Measurements from ENCODE around the gene PLEKHA6.

The PLEKHA6 gene

DNA sequence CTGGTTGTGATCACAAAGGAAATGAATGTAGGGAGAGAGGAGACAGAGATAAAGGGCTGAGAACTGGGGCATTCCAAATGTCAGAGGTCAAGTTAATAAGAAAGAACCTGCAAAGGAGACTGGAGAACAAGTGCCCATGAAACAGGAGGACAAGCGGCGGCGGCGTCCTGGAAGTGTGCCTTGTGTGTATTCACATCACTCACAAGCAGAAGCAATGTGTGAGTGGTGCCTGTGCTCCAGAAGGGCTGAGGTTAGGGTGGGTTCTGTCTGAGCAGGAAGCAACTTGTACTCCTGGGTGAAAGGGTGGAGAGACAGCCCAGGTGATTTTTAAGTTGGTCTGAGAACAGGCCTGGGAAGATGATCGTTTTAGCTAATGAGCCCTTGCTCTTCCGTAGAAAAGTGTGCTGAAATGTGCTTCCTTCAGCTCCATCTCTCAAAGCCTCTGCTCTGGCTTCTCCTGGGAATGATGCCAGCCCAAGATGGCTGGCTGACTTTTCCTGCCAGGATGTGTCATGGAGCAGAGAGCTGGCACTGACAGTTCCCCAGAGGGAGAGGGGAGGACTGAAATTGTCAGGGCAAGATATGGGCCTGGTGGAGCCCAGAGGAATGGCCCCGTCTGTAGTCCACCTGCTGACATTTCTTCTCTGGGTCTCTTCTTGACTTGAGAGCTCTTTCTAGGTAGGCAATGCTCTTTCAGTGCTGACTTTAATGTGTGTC lies 25.1 kb upstream of the PLEKHA6 start:
- H2BK120ac ChIP-seq (ENCODE audit: insufficient read depth, low read length, poor library complexity): no peak overlapping the region
- WGBS (ENCODE audit: extremely low coverage, insufficient coverage, insufficient read length): no CpG with 5 or more reads among the region's 7 CpGs
- H2AK5ac ChIP-seq (ENCODE audit: low read length): no peak overlapping the region
- no peaks in the 10 kb centered on the region for H3K27me3 ChIP-seq (ENCODE audit: insufficient read depth, low read length)
- no peak overlapping the region for H3K4ac ChIP-seq (ENCODE audit: low read depth, low read length)
- H2BK5ac ChIP-seq (ENCODE audit: low read depth, low read length, poor library complexity): no peak overlapping the region
- no peaks in the 10 kb centered on the region for H3K79me2 ChIP-seq (ENCODE audit: control insufficient read depth, insufficient read depth, low read length, poor library complexity)
- H4K12ac ChIP-seq (ENCODE audit: low read depth, low read length): no peak overlapping the region
- H3K18ac ChIP-seq (ENCODE audit: low read length): no peak overlapping the region
- no peaks in the 10 kb centered on the region for H3K36me3 ChIP-seq (ENCODE audit: control insufficient read depth in 1 of 2, insufficient read depth in 2 of 2, low read length in 2 of 2)
- H2BK12ac ChIP-seq (ENCODE audit: low read length): no peak overlapping the region
- no peak overlapping the region for H3K4me3 ChIP-seq (ENCODE audit: low read depth, low read length)
- no peak overlapping the region for H2AFZ ChIP-seq (ENCODE audit: insufficient read depth, low read length, poor library complexity)
- H3K14ac ChIP-seq (ENCODE audit: low read length): no peak overlapping the region
- H3K4me2 ChIP-seq (ENCODE audit: low read length): no peak overlapping the region
- H3K27ac ChIP-seq (ENCODE audit: low read depth, low read length): no peak overlapping the region
- no peak overlapping the region for H3K23ac ChIP-seq (ENCODE audit: low read length)
- peak in 1 of 2 donors; percentile 2 for DNase-seq
- no peak overlapping the region for H3K9ac ChIP-seq (ENCODE audit: low read length)
- H3K79me1 ChIP-seq (ENCODE audit: low read length): no peaks in the 10 kb centered on the region
- no peak overlapping the region for H4K91ac ChIP-seq (ENCODE audit: low read depth, low read length)
- H3K4me1 ChIP-seq (ENCODE audit: control insufficient read depth in 1 of 2, insufficient read depth in 2 of 2, low read length in 2 of 2): peaks cover 6% of the 10 kb centered on the region in 2 experiments
- no peaks in the 10 kb centered on the region for H3K9me3 ChIP-seq (ENCODE audit: insufficient read depth, low read depth, low read length)
- no peak overlapping the region for H4K8ac ChIP-seq (ENCODE audit: low read depth, low read length)

DNA sequence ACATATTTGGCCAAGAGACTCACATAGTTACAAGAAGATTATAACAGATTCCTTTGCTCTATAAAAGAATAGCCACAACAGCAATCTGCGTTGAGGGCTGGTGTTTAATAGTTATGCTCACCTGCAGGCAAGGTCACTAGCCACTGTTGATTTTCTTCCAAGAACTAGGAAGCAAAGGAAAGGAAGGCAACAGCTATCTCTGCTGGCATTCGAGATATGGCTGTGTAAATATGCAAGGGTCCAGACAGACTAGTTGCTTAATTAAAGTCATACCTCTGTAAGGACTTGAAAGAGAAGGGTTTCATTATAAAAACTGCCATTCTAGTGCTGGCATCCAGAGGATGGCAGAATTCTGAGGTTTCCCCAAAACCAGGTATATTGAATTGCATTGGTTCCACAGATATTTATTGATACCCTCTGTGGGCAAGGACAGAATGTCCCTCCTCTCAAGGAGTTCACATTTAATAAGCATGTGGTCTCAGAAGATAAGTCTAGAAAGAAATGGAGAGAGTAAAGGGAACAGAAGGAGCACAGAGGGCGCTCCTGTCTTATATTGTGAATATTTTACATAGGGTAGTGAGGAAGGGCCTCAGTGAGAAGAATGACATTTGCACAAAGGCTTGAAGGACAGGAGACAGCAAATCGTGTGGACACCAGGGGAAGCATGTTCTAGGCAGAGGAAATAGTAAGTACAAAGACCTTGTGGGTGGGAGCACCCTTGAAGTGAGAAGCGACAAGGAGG lies 23.6 kb upstream of the PLEKHA6 start:
- H3K27me3 ChIP-seq (ENCODE audit: insufficient read depth, low read length): no peaks in the 10 kb centered on the region
- H3K18ac ChIP-seq (ENCODE audit: low read length): no peak overlapping the region
- no peak overlapping the region for H3K23ac ChIP-seq (ENCODE audit: low read length)
- H3K9ac ChIP-seq (ENCODE audit: low read length): no peak overlapping the region
- no peak overlapping the region for H4K8ac ChIP-seq (ENCODE audit: low read depth, low read length)
- no peak overlapping the region for H2BK120ac ChIP-seq (ENCODE audit: insufficient read depth, low read length, poor library complexity)
- peaks cover 6 to 8% of the 10 kb centered on the region in 2 experiments for H3K4me1 ChIP-seq (ENCODE audit: control insufficient read depth in 1 of 2, insufficient read depth in 2 of 2, low read length in 2 of 2)
- DNase-seq: peak in 1 of 2 donors; percentile 43
- H3K14ac ChIP-seq (ENCODE audit: low read length): no peak overlapping the region
- H2AFZ ChIP-seq (ENCODE audit: insufficient read depth, low read length, poor library complexity): no peak overlapping the region
- no peak overlapping the region for H2BK12ac ChIP-seq (ENCODE audit: low read length)
- H4K91ac ChIP-seq (ENCODE audit: low read depth, low read length): no peak overlapping the region
- H3K4ac ChIP-seq (ENCODE audit: low read depth, low read length): no peak overlapping the region
- H3K27ac ChIP-seq (ENCODE audit: low read depth, low read length): no peak overlapping the region
- H3K79me1 ChIP-seq (ENCODE audit: low read length): peaks cover 1% of the 10 kb centered on the region
- no CpG with 5 or more reads among the region's 5 CpGs for WGBS (ENCODE audit: extremely low coverage, insufficient coverage, insufficient read length)
- no peak overlapping the region for H3K4me3 ChIP-seq (ENCODE audit: low read depth, low read length)
- H2AK5ac ChIP-seq (ENCODE audit: low read length): no peak overlapping the region
- no peaks in the 10 kb centered on the region for H3K36me3 ChIP-seq (ENCODE audit: control insufficient read depth in 1 of 2, insufficient read depth in 2 of 2, low read length in 2 of 2)
- H2BK5ac ChIP-seq (ENCODE audit: low read depth, low read length, poor library complexity): no peak overlapping the region
- H3K9me3 ChIP-seq (ENCODE audit: insufficient read depth, low read depth, low read length): no peaks in the 10 kb centered on the region
- H4K12ac ChIP-seq (ENCODE audit: low read depth, low read length): no peak overlapping the region
- no peaks in the 10 kb centered on the region for H3K79me2 ChIP-seq (ENCODE audit: control insufficient read depth, insufficient read depth, low read length, poor library complexity)
- no peak overlapping the region for H3K4me2 ChIP-seq (ENCODE audit: low read length)

- Histone ChIP-seq H2AFZ (ENCODE audit: insufficient read depth, low read length, poor library complexity) (no peak overlapping the region), H3K9ac (ENCODE audit: low read length) (no peak overlapping the region), H3K79me2 (ENCODE audit: control insufficient read depth, insufficient read depth, low read length, poor library complexity) (no peaks in the 10 kb centered on the region), H4K91ac (ENCODE audit: low read depth, low read length) (no peak overlapping the region), H3K9me3 (ENCODE audit: insufficient read depth, low read depth, low read length) (no peaks in the 10 kb centered on the region), H2BK120ac (ENCODE audit: insufficient read depth, low read length, poor library complexity) (no peak overlapping the region), H3K4ac (ENCODE audit: low read depth, low read length) (no peak overlapping the region), H2BK5ac (ENCODE audit: low read depth, low read length, poor library complexity) (no peak overlapping the region), H3K4me1 (ENCODE audit: control insufficient read depth in 1 of 2, insufficient read depth in 2 of 2, low read length in 2 of 2) (peaks cover 9 to 14% of the 10 kb centered on the region in 2 experiments), H2BK12ac (ENCODE audit: low read length) (no peak overlapping the region), H4K8ac (ENCODE audit: low read depth, low read length) (no peak overlapping the region), H3K4me3 (ENCODE audit: low read depth, low read length) (no peak overlapping the region), H3K27me3 (ENCODE audit: insufficient read depth, low read length) (no peaks in the 10 kb centered on the region), H3K79me1 (ENCODE audit: low read length) (peaks cover 2% of the 10 kb centered on the region), H2AK5ac (ENCODE audit: low read length) (no peak overlapping the region), H3K14ac (ENCODE audit: low read length) (no peak overlapping the region), H3K23ac (ENCODE audit: low read length) (no peak overlapping the region), H3K4me2 (ENCODE audit: low read length) (no peak overlapping the region), H3K36me3 (ENCODE audit: control insufficient read depth in 1 of 2, insufficient read depth in 2 of 2, low read length in 2 of 2) (no peaks in the 10 kb centered on the region), H4K12ac (ENCODE audit: low read depth, low read length) (no peak overlapping the region), H3K18ac (ENCODE audit: low read length) (no peak overlapping the region), H3K27ac (ENCODE audit: low read depth, low read length) (no peak overlapping the region)
- no peak for DNase-seq
- WGBS (ENCODE audit: extremely low coverage, insufficient coverage, insufficient read length): no CpG with 5 or more reads among the region's 2 CpGs
These were observed 23.0 kb upstream of the PLEKHA6 start for GRCh38 chr1:204382714-204383083.

GRCh38 chr1:204380293-204380831 lies 20.6 kb upstream of the PLEKHA6 start:
- no peaks in the 10 kb centered on the region for H3K27me3 ChIP-seq (ENCODE audit: insufficient read depth, low read length)
- peak; percentile 92 to 97 for DNase-seq
- H2BK12ac ChIP-seq (ENCODE audit: low read length): peak overlapping the region; percentile 37
- no peak overlapping the region for H4K8ac ChIP-seq (ENCODE audit: low read depth, low read length)
- no peak overlapping the region for H3K9ac ChIP-seq (ENCODE audit: low read length)
- H3K18ac ChIP-seq (ENCODE audit: low read length): no peak overlapping the region
- H4K12ac ChIP-seq (ENCODE audit: low read depth, low read length): no peak overlapping the region
- H2BK120ac ChIP-seq (ENCODE audit: insufficient read depth, low read length, poor library complexity): peak overlapping the region; percentile 25
- no peak overlapping the region for H3K4me2 ChIP-seq (ENCODE audit: low read length)
- no peaks in the 10 kb centered on the region for H3K9me3 ChIP-seq (ENCODE audit: insufficient read depth, low read depth, low read length)
- no peaks in the 10 kb centered on the region for H3K36me3 ChIP-seq (ENCODE audit: control insufficient read depth in 1 of 2, insufficient read depth in 2 of 2, low read length in 2 of 2)
- H3K79me1 ChIP-seq (ENCODE audit: low read length): peaks cover 2% of the 10 kb centered on the region
- H2AK5ac ChIP-seq (ENCODE audit: low read length): no peak overlapping the region
- no peak overlapping the region for H3K23ac ChIP-seq (ENCODE audit: low read length)
- no peak overlapping the region for H3K14ac ChIP-seq (ENCODE audit: low read length)
- no peak overlapping the region for H2BK5ac ChIP-seq (ENCODE audit: low read depth, low read length, poor library complexity)
- no peak overlapping the region for H4K91ac ChIP-seq (ENCODE audit: low read depth, low read length)
- no peak overlapping the region for H2AFZ ChIP-seq (ENCODE audit: insufficient read depth, low read length, poor library complexity)
- H3K27ac ChIP-seq (ENCODE audit: low read depth, low read length): no peak overlapping the region
- H3K4me3 ChIP-seq (ENCODE audit: low read depth, low read length): no peak overlapping the region
- H3K4ac ChIP-seq (ENCODE audit: low read depth, low read length): no peak overlapping the region
- no peaks in the 10 kb centered on the region for H3K79me2 ChIP-seq (ENCODE audit: control insufficient read depth, insufficient read depth, low read length, poor library complexity)
- H3K4me1 ChIP-seq (ENCODE audit: control insufficient read depth in 1 of 2, insufficient read depth in 2 of 2, low read length in 2 of 2): peaks cover 13 to 18% of the 10 kb centered on the region in 2 experiments
- no CpG with 5 or more reads among the region's 8 CpGs for WGBS (ENCODE audit: extremely low coverage, insufficient coverage, insufficient read length)

Measured in trophoblast cell (in vitro differentiated cells and primary cell).